HG03571 (cell line): Measurements from ENCODE around the gene PPP2R5B.

Source experiments
- ATAC-seq: cut with Tn5 transposase; IDR thresholded peaks from one replicate; pipeline ENCODE4 v1.9.1; 2021; ENCODE audit not compliant: unreplicated experiment

PPP2R5B gene

GRCh38 chr11:64923944-64924909 lies at the start of gene PPP2R5B:
Gene PPP2R5B, plus strand, starts transcription at chr11:64924689. Its CDS starts 1,046 bp downstream, at chr11:64925735.
- peak; percentile 86 for ATAC-seq

- no peak for ATAC-seq
Observed at GRCh38 chr11:64875369-64876228, 48.9 kb upstream of the PPP2R5B start.

GRCh38 chr11:64876229-64876750 lies 48.2 kb upstream of the PPP2R5B start:
- ATAC-seq = no peak

- ATAC-seq = no peak
Observed at GRCh38 chr11:64876835-64877341, 47.6 kb upstream of the PPP2R5B start.

- ATAC-seq = no peak
Observed at GRCh38 chr11:64877390-64878222, 46.9 kb upstream of the PPP2R5B start.

GRCh38 chr11:64878223-64878493 lies 46.3 kb upstream of the PPP2R5B start:
- ATAC-seq = peak; percentile 6

- peak; percentile 63 for ATAC-seq
Observed at GRCh38 chr11:64878494-64879243, 45.8 kb upstream of the PPP2R5B start, which contains the start of gene EHD1. Gene EHD1, minus strand, starts transcription at chr11:64878621. Its CDS starts 157 bp downstream, at chr11:64878464.

GRCh38 chr11:64879244-64879900 lies 45.1 kb upstream of the PPP2R5B start:
- ATAC-seq = no peak

GRCh38 chr11:64880240-64881001 lies 44.1 kb upstream of the PPP2R5B start:
- ATAC-seq = no peak

- no peak for ATAC-seq
Observed at GRCh38 chr11:64881476-64881875, 43.0 kb upstream of the PPP2R5B start.

GRCh38 chr11:64882243-64882642 lies 42.2 kb upstream of the PPP2R5B start:
- ATAC-seq = no peak

GRCh38 chr11:64883575-64883974 lies 40.9 kb upstream of the PPP2R5B start:
- ATAC-seq = no peak

GRCh38 chr11:64884019-64884418 lies 40.5 kb upstream of the PPP2R5B start:
- ATAC-seq = no peak

GRCh38 chr11:64885367-64886286 lies 38.9 kb upstream of the PPP2R5B start:
- no peak for ATAC-seq

- no peak for ATAC-seq
Observed at GRCh38 chr11:64887234-64887756, 37.2 kb upstream of the PPP2R5B start.

- ATAC-seq = peak; percentile 41
Observed at GRCh38 chr11:64887757-64888405, 36.6 kb upstream of the PPP2R5B start.

- ATAC-seq = no peak
Observed at GRCh38 chr11:64888406-64888728, 36.1 kb upstream of the PPP2R5B start.
